ENCODE results near the gene PLXNA4. TPM values are rescaled to one million over a fixed set of nuclear protein-coding genes. Genes with fewer than 3 reads are reported as not detected.

PLXNA4 gene
- total RNA-seq, 1 donor from 2014 or later: 0.13 TPM

GRCh38 chr7:132337450-132338080 lies 238.7 kb downstream of the PLXNA4 start:
- no peaks in the 10 kb centered on the region for H3K4me1 Mint-ChIP-seq (ENCODE audit: low read depth)
- peaks cover 28% of the 10 kb centered on the region for H3K27me3 Mint-ChIP-seq (ENCODE audit: insufficient read depth)
- DNase-seq (ENCODE audit: low spot score): no peak
- no peak overlapping the region for H3K4me3 Mint-ChIP-seq
- H3K9me3 Mint-ChIP-seq: no peaks in the 10 kb centered on the region
- H3K27ac Mint-ChIP-seq: no peak overlapping the region
- intact Hi-C loops (cut with micrococcal nuclease): no loop called here
- no peaks in the 10 kb centered on the region for H3K36me3 Mint-ChIP-seq (ENCODE audit: low read depth)

GRCh38 chr7:132336797-132337196 lies 239.5 kb downstream of the PLXNA4 start:
- Mint-ChIP-seq H3K4me1 (ENCODE audit: low read depth) (no peaks in the 10 kb centered on the region), H3K4me3 (no peak overlapping the region), H3K27ac (no peak overlapping the region), H3K27me3 (ENCODE audit: insufficient read depth) (peaks cover 28% of the 10 kb centered on the region), H3K9me3 (no peaks in the 10 kb centered on the region), H3K36me3 (ENCODE audit: low read depth) (no peaks in the 10 kb centered on the region)
- no peak for DNase-seq (ENCODE audit: low spot score)
- intact Hi-C loops (cut with micrococcal nuclease): no loop called here

- intact Hi-C loops (cut with micrococcal nuclease): no loop called here
- Mint-ChIP-seq H3K4me1 (ENCODE audit: low read depth) (no peaks in the 10 kb centered on the region), H3K4me3 (no peak overlapping the region), H3K27me3 (ENCODE audit: insufficient read depth) (peaks cover 14% of the 10 kb centered on the region), H3K9me3 (no peaks in the 10 kb centered on the region), H3K36me3 (ENCODE audit: low read depth) (no peaks in the 10 kb centered on the region), H3K27ac (no peak overlapping the region)
- no peak for DNase-seq (ENCODE audit: low spot score)
These were observed 243.0 kb downstream of the PLXNA4 start for GRCh38 chr7:132333301-132333700.

- Mint-ChIP-seq H3K4me1 (ENCODE audit: low read depth) (no peaks in the 10 kb centered on the region), H3K4me3 (no peak overlapping the region), H3K36me3 (ENCODE audit: low read depth) (no peaks in the 10 kb centered on the region), H3K27ac (no peak overlapping the region), H3K27me3 (ENCODE audit: insufficient read depth) (peaks cover 3% of the 10 kb centered on the region), H3K9me3 (no peaks in the 10 kb centered on the region)
- DNase-seq (ENCODE audit: low spot score): no peak
- intact Hi-C loops (cut with micrococcal nuclease): no loop called here
These were observed 247.5 kb downstream of the PLXNA4 start for GRCh38 chr7:132328760-132329159.

- no peaks in the 10 kb centered on the region for H3K4me1 Mint-ChIP-seq (ENCODE audit: low read depth)
- H3K27ac Mint-ChIP-seq: no peak overlapping the region
- H3K4me3 Mint-ChIP-seq: no peak overlapping the region
- DNase-seq (ENCODE audit: low spot score): no peak
- no peaks in the 10 kb centered on the region for H3K36me3 Mint-ChIP-seq (ENCODE audit: low read depth)
- intact Hi-C loops (cut with micrococcal nuclease): no loop called here
- peaks cover 3% of the 10 kb centered on the region for H3K27me3 Mint-ChIP-seq (ENCODE audit: insufficient read depth)
- H3K9me3 Mint-ChIP-seq: no peaks in the 10 kb centered on the region
These were observed 248.1 kb downstream of the PLXNA4 start for GRCh38 chr7:132328047-132328620.

GRCh38 chr7:132326878-132327589 lies 249.2 kb downstream of the PLXNA4 start:
- Mint-ChIP-seq H3K4me1 (ENCODE audit: low read depth) (no peaks in the 10 kb centered on the region), H3K4me3 (no peak overlapping the region), H3K36me3 (ENCODE audit: low read depth) (no peaks in the 10 kb centered on the region), H3K27ac (no peak overlapping the region), H3K9me3 (no peaks in the 10 kb centered on the region), H3K27me3 (ENCODE audit: insufficient read depth) (peaks cover 3% of the 10 kb centered on the region)
- DNase-seq (ENCODE audit: low spot score): no peak
- intact Hi-C loops (cut with micrococcal nuclease): no loop called here

GRCh38 chr7:132322970-132323369 lies 253.3 kb downstream of the PLXNA4 start:
- Mint-ChIP-seq H3K9me3 (no peaks in the 10 kb centered on the region), H3K27ac (no peak overlapping the region), H3K4me1 (ENCODE audit: low read depth) (peaks cover 16% of the 10 kb centered on the region), H3K27me3 (ENCODE audit: insufficient read depth) (peaks cover 9% of the 10 kb centered on the region), H3K4me3 (no peak overlapping the region), H3K36me3 (ENCODE audit: low read depth) (peaks cover 3% of the 10 kb centered on the region)
- DNase-seq (ENCODE audit: low spot score): no peak
- intact Hi-C loops (cut with micrococcal nuclease): no loop called here

- no peak for DNase-seq (ENCODE audit: low spot score)
- peaks cover 3% of the 10 kb centered on the region for H3K36me3 Mint-ChIP-seq (ENCODE audit: low read depth)
- peaks cover 13% of the 10 kb centered on the region for H3K27me3 Mint-ChIP-seq (ENCODE audit: insufficient read depth)
- intact Hi-C loops (cut with micrococcal nuclease): no loop called here
- no peaks in the 10 kb centered on the region for H3K9me3 Mint-ChIP-seq
- no peak overlapping the region for H3K27ac Mint-ChIP-seq
- no peak overlapping the region for H3K4me3 Mint-ChIP-seq
- peaks cover 16% of the 10 kb centered on the region for H3K4me1 Mint-ChIP-seq (ENCODE audit: low read depth)
These were observed 254.9 kb downstream of the PLXNA4 start for GRCh38 chr7:132321387-132321786.

GRCh38 chr7:132319481-132319880 lies 256.8 kb downstream of the PLXNA4 start:
- peaks cover 3% of the 10 kb centered on the region for H3K36me3 Mint-ChIP-seq (ENCODE audit: low read depth)
- peaks cover 13% of the 10 kb centered on the region for H3K27me3 Mint-ChIP-seq (ENCODE audit: insufficient read depth)
- no peak overlapping the region for H3K27ac Mint-ChIP-seq
- no peak for DNase-seq (ENCODE audit: low spot score)
- H3K4me3 Mint-ChIP-seq: peak overlapping the region; percentile 10
- H3K4me1 Mint-ChIP-seq (ENCODE audit: low read depth): peaks cover 16% of the 10 kb centered on the region
- no peaks in the 10 kb centered on the region for H3K9me3 Mint-ChIP-seq
- intact Hi-C loops (cut with micrococcal nuclease): no loop called here

GRCh38 chr7:132318352-132319318 lies 257.6 kb downstream of the PLXNA4 start:
- H3K9me3 Mint-ChIP-seq: no peaks in the 10 kb centered on the region
- H3K4me3 Mint-ChIP-seq: peak overlapping the region; percentile 35
- peaks cover 16% of the 10 kb centered on the region for H3K4me1 Mint-ChIP-seq (ENCODE audit: low read depth)
- H3K27ac Mint-ChIP-seq: no peak overlapping the region
- intact Hi-C loops (cut with micrococcal nuclease): loop anchor here (1.0 kb wide), 2 partner anchors 76 to 262 kb away; no protein-coding TSS in a partner anchor
- H3K27me3 Mint-ChIP-seq (ENCODE audit: insufficient read depth): peaks cover 13% of the 10 kb centered on the region
- peak; percentile 57 for DNase-seq (ENCODE audit: low spot score)
- H3K36me3 Mint-ChIP-seq (ENCODE audit: low read depth): peaks cover 3% of the 10 kb centered on the region

GRCh38 chr7:132317701-132318351 lies 258.4 kb downstream of the PLXNA4 start:
- DNase-seq (ENCODE audit: low spot score): no peak
- intact Hi-C loops (cut with micrococcal nuclease): loop anchor here (1.0 kb wide), 2 partner anchors 76 to 262 kb away; no protein-coding TSS in a partner anchor
- Mint-ChIP-seq H3K36me3 (ENCODE audit: low read depth) (peaks cover 3% of the 10 kb centered on the region), H3K4me1 (ENCODE audit: low read depth) (peaks cover 16% of the 10 kb centered on the region), H3K27me3 (ENCODE audit: insufficient read depth) (peaks cover 13% of the 10 kb centered on the region), H3K9me3 (no peaks in the 10 kb centered on the region), H3K4me3 (no peak overlapping the region), H3K27ac (no peak overlapping the region)

GRCh38 chr7:132312531-132313055 lies 263.7 kb downstream of the PLXNA4 start:
- Mint-ChIP-seq H3K4me1 (ENCODE audit: low read depth) (no peaks in the 10 kb centered on the region), H3K27ac (no peak overlapping the region), H3K9me3 (no peaks in the 10 kb centered on the region), H3K27me3 (ENCODE audit: insufficient read depth) (peaks cover 10% of the 10 kb centered on the region), H3K4me3 (no peak overlapping the region), H3K36me3 (ENCODE audit: low read depth) (no peaks in the 10 kb centered on the region)
- intact Hi-C loops (cut with micrococcal nuclease): no loop called here
- no peak for DNase-seq (ENCODE audit: low spot score)

All from activated T-helper 1 cell treated with anti-CD3 and anti-CD28 coated beads, Interleukin-12 subunit alpha, Interleukin-12 subunit beta, Interleukin-2, Interleukin-4 antibody, amounts not matched to agents 30 ng/mL and 10 ng/mL and 1 ng/mL, durations not matched to agents 14 hours and 24 hours and 36 hours (primary cell).